Amniotic epithelial cell (primary cell): ENCODE results near the gene DNAAF8.

Source experiments
- DNase-seq: peaks from one replicate; pipeline ENCODE4 v3.0.0-alpha.2; 2010; ENCODE audit warnings: low read depth

Gene DNAAF8

GRCh38 chr16:4734063-4734729 is at the start of gene DNAAF8, which contains the start of gene ANKS3:
Gene DNAAF8, plus strand, starts transcription at chr16:4734537. Its CDS starts 1,978 bp downstream, at chr16:4736515.
Gene ANKS3, minus strand, starts transcription at chr16:4734271. Its CDS starts 4,122 bp downstream, at chr16:4730149.
- peak; percentile 97 for DNase-seq

- DNase-seq = no peak
Observed at GRCh38 chr16:4684763-4685162, 49.6 kb upstream of the DNAAF8 start.

- no peak for DNase-seq
Observed at GRCh38 chr16:4685292-4685691, 49.0 kb upstream of the DNAAF8 start.

- no peak for DNase-seq
Observed at GRCh38 chr16:4685776-4686496, 48.4 kb upstream of the DNAAF8 start.

- DNase-seq = no peak
Observed at GRCh38 chr16:4686497-4687210, 47.7 kb upstream of the DNAAF8 start.

GRCh38 chr16:4687416-4687815 is 46.9 kb upstream of the DNAAF8 start:
- DNase-seq = no peak

- DNase-seq = no peak
Observed at GRCh38 chr16:4687946-4688673, 46.2 kb upstream of the DNAAF8 start.

GRCh38 chr16:4688674-4689045 is 45.7 kb upstream of the DNAAF8 start:
- DNase-seq = no peak

- no peak for DNase-seq
Observed at GRCh38 chr16:4689091-4689671, 45.2 kb upstream of the DNAAF8 start.

GRCh38 chr16:4689864-4690704 is 44.3 kb upstream of the DNAAF8 start:
- no peak for DNase-seq

- DNase-seq = no peak
Observed at GRCh38 chr16:4690946-4691665, 43.2 kb upstream of the DNAAF8 start.

- DNase-seq = no peak
Observed at GRCh38 chr16:4691666-4692412, 42.5 kb upstream of the DNAAF8 start.

- DNase-seq = no peak
Observed at GRCh38 chr16:4692460-4693295, 41.7 kb upstream of the DNAAF8 start.

- DNase-seq = peak; percentile 88
Observed at GRCh38 chr16:4693296-4693955, 40.9 kb upstream of the DNAAF8 start, which contains the start of gene NUDT16L1. Gene NUDT16L1, plus strand, starts transcription at chr16:4693562. Its CDS starts 165 bp downstream, at chr16:4693727.

- DNase-seq = peak; percentile 86
Observed at GRCh38 chr16:4693956-4694641, 40.2 kb upstream of the DNAAF8 start.

- no peak for DNase-seq
Observed at GRCh38 chr16:4694642-4695451, 39.5 kb upstream of the DNAAF8 start.
